Peyer's patch (tissue), 4 donors: Measurements from ENCODE around the gene NFAM1. TPM values are rescaled to one million over a fixed set of nuclear protein-coding genes. Genes with fewer than 3 reads are reported as not detected.
A peak's percentile ranks its signal among the peaks of the same experiment; 100 is the strongest.

Source experiments
- DNase-seq, 3 donors: peaks; one replicate each; pipeline ENCODE4 v3.0.0-alpha.2; 2017 to 2019
- H3K27ac ChIP-seq, 4 donors: fragments of 200-600 bp; sonication (generic); one replicate each; pipeline ENCODE4 v1.5.1; 2016 to 2019
- H3K27me3 ChIP-seq, 2 donors: fragments of 200-600 bp; sonication (generic); one replicate each; pipeline ENCODE4 v1.5.1; 2019
- H3K36me3 ChIP-seq, 3 donors: fragments of 200-600 bp; sonication (generic); one replicate each; pipeline ENCODE4 v1.5.1; 2016 to 2019
- H3K4me1 ChIP-seq, 4 donors: fragments of 200-600 bp; sonication (generic); one replicate each; pipeline ENCODE4 v1.5.1; 2016 to 2019
- H3K4me3 ChIP-seq, 4 donors: fragments of 200-600 bp; sonication (generic); 1 replicate in 3 of 4; 2 replicates in 1 of 4; pipeline ENCODE4 v1.5.1; 2016 to 2019; ENCODE audit warnings: mild to moderate bottlenecking in 1 of 4
- H3K9me3 ChIP-seq, 4 donors: fragments of 200-600 bp; sonication (generic); one replicate each; pipeline ENCODE4 v1.5.1; 2016 to 2019; ENCODE audit warnings: mild to moderate bottlenecking in 1 of 4
- POLR2A ChIP-seq, 2 donors: fragments of 450-650 bp; IDR thresholded peaks; one replicate each; pipeline ENCODE4 v1.5.1; 2017; ENCODE audit warnings: antibody characterized with exemption in 2 of 2, mild to moderate bottlenecking in 2 of 2, moderate library complexity in 2 of 2
- total RNA-seq, 4 donors: library from RNA; depleted of rRNA; stranded (reverse); fragments of >200 nt; gene quantifications; one replicate each; pipeline ENCODE4 v1.1.0, GENCODE V29; 2016
- TF ChIP-seq, protein P1 (sequence below), 6 experiments: fragments of 450-650 bp in 4 of 6; fragments of 200-600 bp in 2 of 6; sonication (generic) in 1 of 6; IDR thresholded peaks; one replicate each; pipeline ENCODE4 v1.5.1; 2017 to 2019; ENCODE audit warnings: antibody characterized with exemption in 6 of 6, mild to moderate bottlenecking in 3 of 6, moderate library complexity in 1 of 6

The NFAM1 gene
- total RNA-seq, 4 donors from 2014 or later, result 0.35 to 2.4 (median 1.0) TPM

DNA sequence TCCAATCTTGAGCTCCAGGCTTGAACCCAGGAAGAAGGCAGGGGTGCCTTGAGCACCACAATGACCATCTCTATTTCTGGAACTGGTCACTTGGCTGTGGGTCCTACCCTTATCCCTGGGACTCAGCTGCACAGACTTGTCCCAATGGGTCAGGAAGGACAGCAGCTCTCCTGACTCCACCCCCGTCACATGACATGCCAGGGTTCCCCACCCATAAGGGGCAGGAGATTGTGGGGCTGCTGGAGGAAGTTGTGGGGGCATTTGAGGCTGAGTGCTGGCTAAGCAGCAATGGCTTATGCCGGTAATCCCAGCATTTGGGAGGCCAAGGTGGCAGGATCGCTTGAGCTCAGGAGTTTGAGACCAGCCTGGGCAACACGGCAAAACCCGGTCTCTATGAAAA, 56.2 kb downstream of the NFAM1 start:
- peaks cover 0 to 8% (median 0%) of the 10 kb centered on the region in 4 donors for H3K4me1 ChIP-seq
- no peaks in the 10 kb centered on the region for H3K9me3 ChIP-seq
- TF ChIP-seq, protein P1, sequence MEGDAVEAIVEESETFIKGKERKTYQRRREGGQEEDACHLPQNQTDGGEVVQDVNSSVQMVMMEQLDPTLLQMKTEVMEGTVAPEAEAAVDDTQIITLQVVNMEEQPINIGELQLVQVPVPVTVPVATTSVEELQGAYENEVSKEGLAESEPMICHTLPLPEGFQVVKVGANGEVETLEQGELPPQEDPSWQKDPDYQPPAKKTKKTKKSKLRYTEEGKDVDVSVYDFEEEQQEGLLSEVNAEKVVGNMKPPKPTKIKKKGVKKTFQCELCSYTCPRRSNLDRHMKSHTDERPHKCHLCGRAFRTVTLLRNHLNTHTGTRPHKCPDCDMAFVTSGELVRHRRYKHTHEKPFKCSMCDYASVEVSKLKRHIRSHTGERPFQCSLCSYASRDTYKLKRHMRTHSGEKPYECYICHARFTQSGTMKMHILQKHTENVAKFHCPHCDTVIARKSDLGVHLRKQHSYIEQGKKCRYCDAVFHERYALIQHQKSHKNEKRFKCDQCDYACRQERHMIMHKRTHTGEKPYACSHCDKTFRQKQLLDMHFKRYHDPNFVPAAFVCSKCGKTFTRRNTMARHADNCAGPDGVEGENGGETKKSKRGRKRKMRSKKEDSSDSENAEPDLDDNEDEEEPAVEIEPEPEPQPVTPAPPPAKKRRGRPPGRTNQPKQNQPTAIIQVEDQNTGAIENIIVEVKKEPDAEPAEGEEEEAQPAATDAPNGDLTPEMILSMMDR (IDR thresholded peaks at IDR 0.05), result no peak
- no peak for TF ChIP-seq POLR2A (IDR thresholded peaks at IDR 0.05)
- H3K36me3 ChIP-seq, result no peaks in the 10 kb centered on the region
- no peaks in the 10 kb centered on the region for H3K27me3 ChIP-seq
- H3K27ac ChIP-seq, result peak overlapping the region in 2 of 4 donors; percentile 40 to 43
- H3K4me3 ChIP-seq, result no peak overlapping the region
- DNase-seq, result peak in 1 of 3 donors; percentile 56

DNA sequence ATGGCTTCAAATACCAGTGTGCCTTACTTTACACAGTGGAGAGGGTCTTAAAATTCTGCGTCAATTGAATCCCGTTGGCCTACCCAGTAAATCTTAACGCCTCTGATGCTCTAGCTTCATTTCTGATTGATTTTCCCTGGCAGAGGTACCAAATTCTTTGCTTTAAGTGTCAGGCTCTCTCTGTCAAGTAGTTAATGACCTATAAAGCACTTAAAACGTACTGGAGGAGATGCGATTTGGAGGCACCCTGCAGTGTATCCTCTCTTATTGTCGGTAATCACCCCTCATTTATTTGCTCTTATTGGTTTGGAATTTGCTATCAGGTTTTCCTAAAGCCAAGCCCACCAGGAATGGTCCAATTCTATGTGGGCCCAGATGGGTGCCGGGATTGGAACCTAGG, 59.2 kb downstream of the NFAM1 start:
- no peak overlapping the region for H3K4me3 ChIP-seq
- H3K9me3 ChIP-seq, result no peaks in the 10 kb centered on the region
- H3K27me3 ChIP-seq, result peaks cover 0 to 7% of the 10 kb centered on the region in 2 donors
- no peak overlapping the region for H3K27ac ChIP-seq
- H3K4me1 ChIP-seq, result peaks cover 0 to 22% (median 5%) of the 10 kb centered on the region in 4 donors
- TF ChIP-seq, protein P1 (IDR thresholded peaks at IDR 0.05), result no peak
- no peak for TF ChIP-seq POLR2A (IDR thresholded peaks at IDR 0.05)
- DNase-seq, result no peak
- H3K36me3 ChIP-seq, result no peaks in the 10 kb centered on the region

DNA sequence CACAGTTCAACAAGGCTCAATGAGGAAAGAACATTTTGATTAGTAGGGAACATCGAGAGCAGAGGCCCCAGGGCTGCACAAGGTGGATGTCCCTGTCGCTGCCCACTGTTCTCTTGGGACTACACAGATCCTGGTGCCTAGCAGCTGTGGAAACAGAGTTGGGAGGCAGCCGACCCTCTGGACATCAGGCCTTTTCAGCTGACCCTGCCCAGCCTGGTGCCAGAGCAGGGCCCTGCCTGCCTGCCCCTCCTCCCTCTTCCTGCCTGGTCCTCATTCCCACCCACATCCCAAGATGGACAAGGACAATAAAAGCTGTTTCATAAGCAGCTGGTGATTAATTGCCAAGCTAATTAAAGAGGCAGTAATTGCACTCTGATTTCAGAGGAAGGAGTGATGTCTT, 60.7 kb downstream of the NFAM1 start:
- Histone ChIP-seq H3K9me3 (no peaks in the 10 kb centered on the region), H3K4me3 (no peak overlapping the region), H3K27ac (no peak overlapping the region), H3K27me3 (peaks cover 0 to 8% of the 10 kb centered on the region in 2 donors), H3K36me3 (no peaks in the 10 kb centered on the region), H3K4me1 (peaks cover 0 to 17% (median 5%) of the 10 kb centered on the region in 4 donors)
- no peak for DNase-seq
- TF ChIP-seq, protein P1 (IDR thresholded peaks at IDR 0.05), result no peak
- TF ChIP-seq POLR2A (IDR thresholded peaks at IDR 0.05), result no peak

DNA sequence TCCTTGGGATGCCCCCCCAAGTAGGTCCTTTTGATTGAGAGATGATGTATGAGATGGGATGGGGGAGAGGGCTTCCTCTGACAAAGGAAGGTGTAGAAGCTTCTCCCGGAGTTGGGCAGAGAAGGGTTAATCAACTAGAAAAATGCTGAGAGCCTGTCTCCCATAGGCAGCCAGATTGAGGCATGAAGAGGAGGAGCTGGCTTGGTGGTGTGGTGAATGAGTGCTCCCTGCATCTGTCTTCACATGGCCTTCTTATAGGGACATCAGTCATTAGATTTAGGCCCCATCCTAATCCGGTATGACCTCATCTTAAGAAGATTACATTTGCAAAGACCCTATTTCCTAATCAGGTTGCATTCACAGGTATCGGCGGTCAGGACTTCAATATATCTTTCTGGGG, 61.1 kb downstream of the NFAM1 start:
- TF ChIP-seq POLR2A (IDR thresholded peaks at IDR 0.05), result no peak
- TF ChIP-seq, protein P1 (IDR thresholded peaks at IDR 0.05), result no peak
- H3K27ac ChIP-seq, result no peak overlapping the region
- DNase-seq, result no peak
- no peak overlapping the region for H3K4me3 ChIP-seq
- H3K9me3 ChIP-seq, result no peaks in the 10 kb centered on the region
- H3K36me3 ChIP-seq, result no peaks in the 10 kb centered on the region
- peaks cover 0 to 8% of the 10 kb centered on the region in 2 donors for H3K27me3 ChIP-seq
- H3K4me1 ChIP-seq, result peaks cover 0 to 17% (median 5%) of the 10 kb centered on the region in 4 donors

DNA sequence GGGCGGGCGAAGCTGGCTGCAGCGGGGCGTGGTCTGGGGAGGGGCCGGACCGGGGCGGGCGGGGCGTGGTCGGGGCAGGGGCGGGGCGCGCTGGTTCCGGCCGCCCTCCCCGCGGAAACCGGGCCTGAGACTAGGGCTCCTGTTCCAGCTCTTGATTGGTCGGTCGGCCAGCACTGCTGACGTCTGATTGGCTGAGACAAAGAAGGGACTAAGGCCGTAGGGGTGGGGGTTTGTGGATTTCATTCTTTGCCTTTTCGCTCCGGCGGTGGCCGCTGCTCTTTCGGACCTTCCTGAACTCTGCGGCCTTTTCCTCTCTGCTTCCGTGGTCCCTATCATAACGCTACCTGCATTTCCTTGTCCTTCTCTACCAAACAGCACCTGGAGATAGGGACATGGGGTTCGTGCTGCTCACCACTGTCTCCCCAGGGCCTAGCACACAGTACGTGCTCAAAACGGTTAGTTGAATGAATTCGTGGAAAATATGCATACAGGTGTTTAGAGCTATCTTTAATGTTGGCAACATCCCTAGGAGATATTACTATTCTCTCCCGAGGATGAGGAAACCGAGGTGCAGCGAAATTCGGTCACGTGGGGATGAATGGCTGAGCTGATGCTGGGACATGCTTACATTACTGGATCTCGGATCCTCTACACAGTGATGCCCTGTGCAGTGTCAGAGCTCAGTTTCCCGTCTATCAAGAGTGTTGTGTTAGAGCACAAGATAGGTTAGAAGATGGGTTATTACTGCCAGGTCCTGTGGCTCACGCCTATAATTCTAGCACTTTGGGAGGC, 62.8 kb downstream of the NFAM1 start:
- Histone ChIP-seq H3K27me3 (peaks cover 0 to 8% of the 10 kb centered on the region in 2 donors), H3K4me1 (peaks cover 0 to 17% (median 5%) of the 10 kb centered on the region in 4 donors), H3K9me3 (no peaks in the 10 kb centered on the region), H3K4me3 (peak overlapping the region; percentile 44 to 73 (median 68)), H3K36me3 (no peaks in the 10 kb centered on the region), H3K27ac (peak overlapping the region in 3 of 4 donors; percentile 44 to 72 (median 50))
- DNase-seq, result peak; percentile 93 to 96 (median 93)
- no peak for TF ChIP-seq POLR2A (IDR thresholded peaks at IDR 0.05)
- TF ChIP-seq, protein P1 (IDR thresholded peaks at IDR 0.05), result no peak
